Measurements from ENCODE around the gene ZFAND2A.
"Not testable (repeated sequence)": the region's sequence is repeated elsewhere in the genome, so short reads cannot be mapped to it uniquely, and the experiment has no call there.

ZFAND2A gene

DNA sequence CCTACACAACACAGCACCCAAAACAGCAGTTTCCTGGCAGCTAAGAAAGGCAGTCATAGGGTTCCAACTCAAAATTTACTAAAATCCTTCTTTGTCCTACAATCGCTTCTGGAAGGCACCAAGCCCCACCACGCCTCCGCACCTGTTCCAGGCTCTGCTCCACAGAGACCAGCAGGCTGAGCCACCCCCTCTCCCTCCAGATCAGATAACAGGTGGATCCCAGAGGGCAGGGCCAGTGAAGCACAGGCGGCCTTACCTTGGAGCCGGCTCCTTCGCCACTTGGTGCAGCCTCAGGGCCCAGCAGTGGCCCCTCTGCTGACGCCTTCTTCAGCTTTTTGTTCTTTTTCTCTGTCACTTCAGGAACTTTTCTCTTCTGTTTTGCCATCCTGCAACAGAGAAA, 33.0 kb downstream of the ZFAND2A start:
- H3K27ac ChIP-seq = no peak overlapping the region
- no peak for DNase-seq (ENCODE audit: low read depth, low spot score)

DNA sequence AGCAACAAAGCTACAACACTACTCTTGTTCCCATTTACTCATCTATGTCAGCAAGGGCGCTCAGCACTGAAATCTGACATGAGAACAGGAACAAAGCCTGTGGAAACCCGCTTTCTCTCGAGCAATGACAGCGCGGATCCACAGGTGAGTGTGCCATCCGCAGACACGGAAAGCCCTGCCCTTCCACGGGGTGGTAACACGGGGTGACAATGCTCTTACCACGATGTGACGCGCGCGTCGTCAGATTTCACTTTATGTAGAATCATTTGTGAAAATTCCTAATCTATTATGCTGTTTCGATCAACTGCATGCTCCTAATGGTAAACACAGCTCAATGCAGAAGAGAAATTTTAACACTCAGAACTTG, 34.4 kb downstream of the ZFAND2A start:
- H3K27ac ChIP-seq = no peak overlapping the region
- DNase-seq (ENCODE audit: low read depth, low spot score) = no peak

- no peak overlapping the region for H3K27ac ChIP-seq
- DNase-seq (ENCODE audit: low read depth, low spot score) = no peak
Observed at GRCh38 chr7:1124816-1125602, 35.0 kb downstream of the ZFAND2A start.

- no peak overlapping the region for H3K27ac ChIP-seq
- no peak for DNase-seq (ENCODE audit: low read depth, low spot score)
Observed at GRCh38 chr7:1124164-1124563, 35.8 kb downstream of the ZFAND2A start.

DNA sequence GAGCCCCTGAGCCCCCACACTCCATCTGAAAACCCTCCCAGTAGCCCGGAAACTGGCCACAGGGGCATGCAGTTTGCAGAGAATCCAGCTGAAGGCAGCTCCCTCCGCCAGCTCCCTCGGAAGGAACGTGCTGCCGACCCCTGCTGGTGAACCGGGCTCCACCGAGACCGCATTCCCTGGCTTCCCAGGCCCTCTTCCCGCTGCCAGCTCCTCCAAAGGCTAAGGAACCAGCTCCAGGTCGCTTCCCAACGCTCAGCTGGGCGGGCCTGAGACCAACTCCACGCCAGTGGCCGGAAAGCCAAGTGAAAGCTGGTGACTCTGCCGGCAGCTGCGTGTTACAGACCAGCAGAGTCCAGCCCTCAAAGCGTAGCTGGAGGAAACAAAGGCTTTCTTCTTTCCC, 36.3 kb downstream of the ZFAND2A start:
- H3K27ac ChIP-seq = no peak overlapping the region
- DNase-seq (ENCODE audit: low read depth, low spot score) = no peak

GRCh38 chr7:1122832-1123501, 37.0 kb downstream of the ZFAND2A start:
- no peak overlapping the region for H3K27ac ChIP-seq
- no peak for DNase-seq (ENCODE audit: low read depth, low spot score)

GRCh38 chr7:1121886-1122831, 37.8 kb downstream of the ZFAND2A start:
- no peak for DNase-seq (ENCODE audit: low read depth, low spot score)

DNA sequence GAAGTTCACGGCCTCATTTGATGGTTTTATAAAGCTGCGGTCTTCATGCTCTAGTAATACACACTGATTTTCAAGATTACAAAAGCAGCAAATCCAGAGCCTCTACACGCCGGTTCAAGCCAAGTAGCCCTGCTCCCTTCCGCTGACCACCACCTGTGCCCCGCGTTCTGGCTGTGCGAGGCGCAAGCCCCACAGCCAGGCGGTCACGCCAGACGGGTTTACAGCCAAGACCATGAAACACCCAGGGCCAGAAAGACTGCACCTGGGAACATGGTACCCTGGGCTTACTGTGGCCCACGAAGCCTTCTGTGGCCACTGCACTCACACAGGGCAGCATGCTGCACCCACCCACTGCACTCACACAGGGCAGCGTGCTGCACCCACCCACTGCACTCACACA, 38.5 kb downstream of the ZFAND2A start:
- no peak overlapping the region for H3K27ac ChIP-seq
- no peak for DNase-seq (ENCODE audit: low read depth, low spot score)

More at GRCh38 chr7:1121886-1122831, 37.8 kb downstream of the ZFAND2A start:
- H3K27ac ChIP-seq = no peak overlapping the region

- no peak for DNase-seq (ENCODE audit: low read depth, low spot score)
Observed at GRCh38 chr7:1120791-1121190, 39.2 kb downstream of the ZFAND2A start.

DNA sequence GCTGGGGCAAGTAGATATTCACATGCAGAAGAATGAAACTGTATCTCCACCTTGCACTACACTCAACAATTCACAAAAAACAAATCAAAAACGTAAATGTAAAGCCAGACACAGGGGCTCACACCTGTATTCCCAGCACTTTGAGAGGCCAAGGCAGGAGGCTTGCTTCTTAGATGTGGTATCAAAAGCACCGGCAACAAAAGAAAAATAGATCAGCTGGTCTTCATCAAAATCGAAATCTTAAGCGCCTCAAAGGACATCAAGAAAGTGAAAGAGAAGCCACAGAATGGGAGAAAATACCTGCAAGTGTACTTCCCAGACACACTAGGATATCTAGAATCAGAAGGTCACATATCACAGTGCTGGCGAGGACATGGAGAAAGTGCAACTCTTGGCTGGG, 40.8 kb downstream of the ZFAND2A start:
- no peak overlapping the region for H3K27ac ChIP-seq
- DNase-seq (ENCODE audit: low read depth, low spot score) = no peak

More at GRCh38 chr7:1120791-1121190, 39.2 kb downstream of the ZFAND2A start:
- no peak overlapping the region for H3K27ac ChIP-seq

DNA sequence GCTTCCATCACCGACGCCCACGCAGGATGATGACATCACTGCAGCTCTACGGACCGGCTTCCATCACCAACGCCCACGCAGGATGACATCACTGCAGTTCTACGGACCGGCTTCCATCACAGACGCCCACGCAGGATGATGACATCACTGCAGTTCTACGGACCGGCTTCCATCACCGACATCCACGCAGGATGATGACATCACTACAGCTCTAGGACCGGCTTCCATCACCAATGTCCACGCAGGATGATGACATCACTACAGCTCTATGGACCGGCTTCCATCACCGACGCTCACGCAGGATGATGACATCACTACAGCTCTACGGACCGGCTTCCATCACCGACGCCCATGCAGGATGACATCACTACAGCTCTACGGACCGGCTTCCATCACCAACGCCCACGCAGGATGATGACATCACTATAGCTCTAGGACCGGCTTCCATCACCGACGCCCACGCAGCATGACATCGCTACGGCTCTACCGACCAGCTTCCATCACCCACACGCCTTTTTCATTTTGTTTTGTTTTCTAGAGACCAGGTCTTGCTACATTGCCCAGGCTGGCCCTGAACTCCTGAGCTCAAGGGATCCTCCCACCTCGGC, 42.6 kb downstream of the ZFAND2A start:
- DNase-seq (ENCODE audit: low read depth, low spot score) = no peak

DNA sequence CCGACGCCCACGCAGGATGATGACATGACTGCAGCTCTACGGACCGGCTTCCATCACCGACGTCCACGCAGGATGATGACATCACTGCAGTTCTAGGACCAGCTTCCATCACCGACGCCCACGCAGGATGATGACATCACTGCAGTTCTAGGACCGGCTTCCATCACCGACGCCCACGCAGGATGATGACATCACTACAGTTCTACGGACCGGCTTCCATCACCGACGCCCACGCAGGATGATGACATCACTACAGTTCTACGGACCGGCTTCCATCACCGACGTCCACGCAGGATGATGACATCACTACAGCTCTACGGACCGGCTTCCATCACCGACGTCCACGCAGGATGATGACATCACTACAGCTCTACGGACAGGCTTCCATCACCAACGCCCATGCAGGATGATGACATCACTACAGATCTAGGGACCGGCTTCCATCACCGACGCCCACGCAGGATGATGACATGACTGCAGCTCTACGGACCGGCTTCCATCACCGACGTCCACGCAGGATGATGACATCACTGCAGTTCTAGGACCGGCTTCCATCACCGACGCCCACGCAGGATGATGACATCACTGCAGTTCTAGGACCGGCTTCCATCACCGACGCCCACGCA, 43.5 kb downstream of the ZFAND2A start:
- not testable (repeated sequence) for DNase-seq (ENCODE audit: low read depth, low spot score); H3K27ac ChIP-seq

More for the DNA sequence above, 42.6 kb downstream of the ZFAND2A start:
- H3K27ac ChIP-seq = no peak overlapping the region

- not testable (repeated sequence) for DNase-seq (ENCODE audit: low read depth, low spot score); H3K27ac ChIP-seq
Observed at GRCh38 chr7:1115171-1116045, 44.6 kb downstream of the ZFAND2A start.

- no peak overlapping the region for H3K27ac ChIP-seq
- DNase-seq (ENCODE audit: low read depth, low spot score) = no peak
Observed at GRCh38 chr7:1114505-1114904, 45.5 kb downstream of the ZFAND2A start.

DNA sequence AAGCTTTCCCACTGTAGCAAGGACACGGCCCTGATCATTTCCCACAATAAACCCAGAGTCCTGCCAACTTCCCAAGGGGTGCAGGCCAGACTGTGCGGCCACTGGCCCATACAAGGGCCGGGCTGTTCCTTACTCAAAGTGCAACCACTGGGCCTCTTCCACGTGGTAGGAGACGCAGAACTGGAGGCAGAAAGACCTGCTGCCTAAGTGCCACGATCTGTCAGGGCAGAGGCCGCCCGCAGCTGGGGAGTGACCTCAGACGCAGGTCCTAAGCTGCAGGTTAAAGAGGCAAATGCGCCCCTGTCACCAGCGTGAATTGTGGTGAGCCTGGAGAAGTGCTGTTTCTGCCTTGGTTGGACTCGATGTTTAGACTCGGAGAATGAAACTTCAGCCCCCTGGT, 45.9 kb downstream of the ZFAND2A start:
- H3K27ac ChIP-seq = no peak overlapping the region
- no peak for DNase-seq (ENCODE audit: low read depth, low spot score)

- no peak for DNase-seq (ENCODE audit: low read depth, low spot score)
- no peak overlapping the region for H3K27ac ChIP-seq
Observed at GRCh38 chr7:1113548-1113885, 46.5 kb downstream of the ZFAND2A start.

GRCh38 chr7:1112625-1113547, 47.1 kb downstream of the ZFAND2A start:
- no peak for DNase-seq (ENCODE audit: low read depth, low spot score)
- H3K27ac ChIP-seq = no peak overlapping the region

GRCh38 chr7:1112109-1112508, 47.9 kb downstream of the ZFAND2A start:
- DNase-seq (ENCODE audit: low read depth, low spot score) = no peak
- no peak overlapping the region for H3K27ac ChIP-seq

Data from epithelial cell of prostate (primary cell).